HuH-7.5 (cell line): ENCODE data around the gene CHCHD6.

Experiments used
- DNase-seq: peaks from one replicate; pipeline ENCODE4 v3.0.0; 2011; ENCODE audit warnings: low spot score

Gene CHCHD6

GRCh38 chr3:126704494-126705214 lies 614 bp downstream of the CHCHD6 start:
- DNase-seq: peak; percentile 27

GRCh38 chr3:126706631-126707030 lies 2.6 kb downstream of the CHCHD6 start:
- DNase-seq: no peak

- no peak for DNase-seq
Measured at GRCh38 chr3:126711121-126711760, 7.2 kb downstream of the CHCHD6 start.

GRCh38 chr3:126713199-126713598 lies 9.2 kb downstream of the CHCHD6 start:
- DNase-seq: no peak

- no peak for DNase-seq
Measured at GRCh38 chr3:126714276-126714900, 10.3 kb downstream of the CHCHD6 start.

- DNase-seq: no peak
Measured at GRCh38 chr3:126714921-126715320, 10.9 kb downstream of the CHCHD6 start.

- no peak for DNase-seq
Measured at GRCh38 chr3:126715432-126715831, 11.4 kb downstream of the CHCHD6 start.

- DNase-seq: no peak
Measured at GRCh38 chr3:126716057-126716456, 12.0 kb downstream of the CHCHD6 start.

- DNase-seq: no peak
Measured at GRCh38 chr3:126718561-126719445, 14.8 kb downstream of the CHCHD6 start.

GRCh38 chr3:126720596-126720995 lies 16.6 kb downstream of the CHCHD6 start:
- no peak for DNase-seq

- no peak for DNase-seq
Measured at GRCh38 chr3:126721246-126721645, 17.2 kb downstream of the CHCHD6 start.

GRCh38 chr3:126723237-126723636 lies 19.2 kb downstream of the CHCHD6 start:
- no peak for DNase-seq

GRCh38 chr3:126723801-126724200 lies 19.8 kb downstream of the CHCHD6 start:
- no peak for DNase-seq

GRCh38 chr3:126728680-126729079 lies 24.6 kb downstream of the CHCHD6 start:
- DNase-seq: no peak

GRCh38 chr3:126730376-126730775 lies 26.3 kb downstream of the CHCHD6 start:
- no peak for DNase-seq

- no peak for DNase-seq
Measured at GRCh38 chr3:126731044-126731443, 27.0 kb downstream of the CHCHD6 start.

GRCh38 chr3:126732281-126733060 lies 28.4 kb downstream of the CHCHD6 start:
- DNase-seq: no peak

GRCh38 chr3:126733061-126733430 lies 29.0 kb downstream of the CHCHD6 start:
- DNase-seq: no peak

- DNase-seq: no peak
Measured at GRCh38 chr3:126734106-126734723, 30.2 kb downstream of the CHCHD6 start.

- DNase-seq: no peak
Measured at GRCh38 chr3:126737527-126737926, 33.5 kb downstream of the CHCHD6 start.

GRCh38 chr3:126742057-126742456 lies 38.0 kb downstream of the CHCHD6 start:
- no peak for DNase-seq
